Activated CD4-positive, alpha-beta T cell treated with anti-CD3 and anti-CD28 coated beads, Interleukin-2, Interleukin-4, amounts not matched to agents 100 ng/mL and 50 ng/mL, durations not matched to agents 16 hours and 8 hours (primary cell): ENCODE measurements around the gene EOLA1.
"Not testable (repeated sequence)": the region's sequence is repeated elsewhere in the genome, so short reads cannot be mapped to it uniquely, and the experiment has no call there.

Experiments
- DNase-seq: peaks from one replicate; pipeline ENCODE4 v3.0.0-alpha.2; 2020; ENCODE audit warnings: low spot score

The EOLA1 gene

GRCh38 chrX:149540621-149541520, at the start of gene EOLA1:
EOLA1 (plus strand) TSS chrX:149541012; CDS start chrX:149545631, 4,619 bp downstream.
- peak; percentile 91 for DNase-seq

GRCh38 chrX:149491812-149492211, 49.0 kb upstream of the EOLA1 start:
- DNase-seq = no peak

DNA sequence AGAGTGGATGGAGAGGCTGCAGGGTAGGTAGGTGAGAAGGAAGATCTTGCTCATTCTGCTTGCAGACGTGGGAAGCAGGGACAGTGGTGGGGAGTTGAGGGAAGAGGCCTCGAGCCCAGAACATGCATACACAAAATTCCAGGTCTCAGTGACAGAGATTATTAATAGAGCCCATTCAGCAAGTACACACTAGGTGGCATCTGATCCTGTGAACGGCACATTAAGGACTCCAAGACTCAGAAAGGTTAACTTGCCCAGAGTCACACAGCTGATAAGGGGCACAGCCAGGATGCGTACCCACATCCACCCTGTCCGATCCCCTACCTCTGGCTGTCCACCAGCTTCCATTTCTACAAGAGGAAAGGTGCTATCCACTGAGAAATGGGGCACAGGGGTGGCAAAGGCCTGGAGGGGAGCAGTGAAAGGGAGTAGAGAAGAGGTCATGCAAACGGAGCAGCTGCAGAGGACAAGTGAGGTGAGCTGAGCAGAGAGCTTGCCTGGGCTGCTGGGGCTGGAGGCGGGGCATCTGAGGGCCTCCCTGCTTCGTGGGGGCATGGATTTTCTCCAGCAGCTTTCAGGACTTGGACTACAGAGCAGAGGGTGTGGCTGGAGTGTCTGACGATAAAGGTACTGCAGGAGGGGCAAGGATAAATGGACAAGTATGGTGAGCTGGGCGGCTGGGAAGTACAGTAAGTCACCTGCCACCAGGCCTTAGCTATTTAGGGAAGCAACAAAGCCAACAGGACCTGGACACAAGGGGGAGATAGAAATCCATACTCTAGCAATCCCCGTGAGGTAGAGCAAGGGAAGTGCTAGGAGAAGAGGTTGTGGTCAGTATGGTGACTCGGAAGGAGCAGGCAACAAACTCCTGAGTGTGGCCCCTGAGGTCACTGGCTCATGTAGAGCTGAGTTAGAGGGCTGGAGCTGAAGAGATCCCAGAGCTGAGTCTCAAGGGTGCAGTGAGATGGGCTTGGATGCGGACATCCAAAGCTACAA, 46.9 kb upstream of the EOLA1 start:
- no peak for DNase-seq

- no peak for DNase-seq
Observed at GRCh38 chrX:149494844-149495565, 45.8 kb upstream of the EOLA1 start.

GRCh38 chrX:149495573-149496071, 45.2 kb upstream of the EOLA1 start:
- no peak for DNase-seq

- no peak for DNase-seq
Observed at GRCh38 chrX:149497054-149497453, 43.8 kb upstream of the EOLA1 start.

DNA sequence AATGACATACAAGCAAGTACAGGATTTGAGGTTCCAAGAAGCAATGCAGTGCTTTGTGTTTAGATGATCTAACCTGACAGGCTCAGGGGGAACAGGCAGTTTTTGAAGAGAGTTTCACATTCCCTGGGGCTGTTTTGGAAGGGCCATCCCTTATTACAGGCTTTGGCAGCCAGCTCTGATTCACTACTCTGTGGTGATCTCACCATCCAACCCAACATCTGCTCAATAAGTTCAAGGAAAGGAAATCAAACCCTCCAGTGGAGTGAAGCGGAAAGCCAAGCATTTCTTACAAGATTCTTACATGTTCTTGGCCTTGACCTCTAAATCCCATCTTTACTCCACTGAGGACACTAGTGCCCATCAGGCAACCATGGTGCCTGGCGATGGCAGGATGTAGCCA, 43.2 kb upstream of the EOLA1 start:
- no peak for DNase-seq

- no peak for DNase-seq
Observed at GRCh38 chrX:149498767-149499166, 42.0 kb upstream of the EOLA1 start.

DNA sequence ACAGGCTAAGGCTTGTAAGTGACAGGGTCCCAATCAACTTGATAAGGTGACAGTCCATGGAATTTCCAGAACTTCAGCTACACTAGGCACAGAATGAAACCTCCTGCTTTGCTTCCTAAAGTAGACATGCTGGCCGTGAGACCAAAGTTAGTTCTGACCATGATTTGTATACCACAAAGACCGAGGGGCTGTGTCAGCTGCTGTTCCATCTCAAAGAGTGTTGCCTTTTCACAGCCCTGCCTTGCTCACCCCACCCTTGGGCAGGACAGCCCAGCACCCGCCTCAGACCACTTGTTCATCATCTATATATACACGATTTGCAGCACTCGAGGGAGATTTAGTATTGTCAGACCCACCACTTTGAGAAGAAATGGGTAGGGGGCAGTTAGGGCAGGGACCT, 41.0 kb upstream of the EOLA1 start:
- no peak for DNase-seq

- DNase-seq = not testable (repeated sequence)
Observed at GRCh38 chrX:149502923-149503322, 37.9 kb upstream of the EOLA1 start.

DNA sequence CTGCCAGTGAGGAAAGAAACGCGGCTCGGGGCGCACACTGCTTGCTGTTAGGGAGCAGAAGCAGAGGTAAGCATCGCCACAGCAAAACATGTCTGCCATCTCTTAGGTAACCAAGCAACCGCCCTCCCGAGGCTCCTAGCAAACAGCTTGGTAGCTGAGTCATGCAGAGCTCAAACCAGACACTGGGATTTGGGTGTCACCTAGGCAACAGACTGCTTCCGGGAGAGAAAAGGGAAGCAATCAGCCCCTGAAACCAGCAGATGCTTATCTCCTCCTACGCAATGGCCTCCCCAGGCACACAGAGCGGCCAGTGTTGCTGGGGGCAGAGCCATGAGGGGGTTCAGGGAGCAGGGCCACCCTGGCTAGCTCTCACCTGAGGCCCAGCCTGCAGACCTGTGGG, 37.4 kb upstream of the EOLA1 start:
- peak; percentile 74 for DNase-seq

GRCh38 chrX:149504226-149504914, 36.4 kb upstream of the EOLA1 start:
- DNase-seq = peak; percentile 77

- DNase-seq = peak; percentile 86
Observed at GRCh38 chrX:149504915-149505651, 35.7 kb upstream of the EOLA1 start, which contains the start of gene IDS. IDS (minus strand) TSS chrX:149505306; CDS start chrX:149505137, 169 bp downstream.

DNA sequence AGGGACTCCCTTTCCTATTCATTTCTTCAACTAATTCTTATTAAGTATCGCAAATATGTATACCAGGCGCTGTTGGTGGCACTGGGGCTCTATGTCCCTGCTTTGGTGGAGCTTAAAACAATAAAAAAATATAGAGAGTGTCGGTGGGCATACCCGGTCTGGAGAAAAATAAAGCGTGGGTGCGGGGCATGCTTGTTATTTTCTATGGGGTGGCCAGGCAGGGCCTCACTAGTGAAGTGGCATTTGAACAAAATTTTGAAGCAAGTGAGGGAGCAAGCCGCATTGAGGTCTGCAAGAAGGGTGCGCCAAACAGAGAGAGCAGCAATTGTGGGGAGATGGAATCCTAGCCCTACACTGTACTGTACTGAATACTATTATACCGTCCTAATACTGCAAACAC, 35.1 kb upstream of the EOLA1 start:
- DNase-seq = no peak

- DNase-seq = no peak
Observed at GRCh38 chrX:149506349-149506748, 34.5 kb upstream of the EOLA1 start.

- DNase-seq = no peak
Observed at GRCh38 chrX:149508467-149508866, 32.3 kb upstream of the EOLA1 start.

DNA sequence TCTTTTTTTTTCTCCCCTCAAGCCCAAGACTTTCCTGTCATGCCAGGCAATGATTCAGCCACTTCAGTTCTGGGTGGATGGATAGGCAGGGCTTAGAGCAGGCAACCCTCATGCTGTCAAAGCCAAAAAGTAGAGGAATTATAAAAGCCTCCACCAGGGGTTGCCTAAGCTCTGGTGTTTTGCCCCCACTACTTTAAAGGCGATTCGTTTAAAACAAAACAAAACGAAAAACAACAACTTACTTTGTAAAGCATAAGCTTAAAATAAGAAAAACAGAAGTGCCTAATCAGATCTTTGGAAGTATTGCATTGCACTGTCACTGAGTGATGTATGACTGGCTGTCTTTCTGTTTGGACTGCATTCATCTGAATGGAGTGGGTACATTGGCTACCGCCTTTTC, 30.4 kb upstream of the EOLA1 start:
- DNase-seq = no peak

- DNase-seq = no peak
Observed at GRCh38 chrX:149511081-149511480, 29.7 kb upstream of the EOLA1 start.

- peak; percentile 67 for DNase-seq
Observed at GRCh38 chrX:149512225-149512885, 28.5 kb upstream of the EOLA1 start.
